Hematopoietic multipotent progenitor cell treated with erythropoietin and hydrocortisone succinate and interleukin-3 and kit ligand, for 15 days (in vitro differentiated cells): ENCODE results near the gene RAB3IP.

Source experiments
- DNase-seq: peaks from one replicate; pipeline ENCODE4 v3.0.0-alpha.2; 2015; ENCODE audit warnings: low spot score

Gene RAB3IP, protein sequence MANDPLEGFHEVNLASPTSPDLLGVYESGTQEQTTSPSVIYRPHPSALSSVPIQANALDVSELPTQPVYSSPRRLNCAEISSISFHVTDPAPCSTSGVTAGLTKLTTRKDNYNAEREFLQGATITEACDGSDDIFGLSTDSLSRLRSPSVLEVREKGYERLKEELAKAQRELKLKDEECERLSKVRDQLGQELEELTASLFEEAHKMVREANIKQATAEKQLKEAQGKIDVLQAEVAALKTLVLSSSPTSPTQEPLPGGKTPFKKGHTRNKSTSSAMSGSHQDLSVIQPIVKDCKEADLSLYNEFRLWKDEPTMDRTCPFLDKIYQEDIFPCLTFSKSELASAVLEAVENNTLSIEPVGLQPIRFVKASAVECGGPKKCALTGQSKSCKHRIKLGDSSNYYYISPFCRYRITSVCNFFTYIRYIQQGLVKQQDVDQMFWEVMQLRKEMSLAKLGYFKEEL

GRCh38 chr12:69738351-69739286 lies at the start of gene RAB3IP:
RAB3IP (plus strand) TSS chr12:69738860; CDS start chr12:69755409, 16,549 bp downstream.
- DNase-seq = peak; percentile 87

GRCh38 chr12:69689638-69690037 lies 49.0 kb upstream of the RAB3IP start:
- DNase-seq = no peak

- no peak for DNase-seq
Measured at GRCh38 chr12:69694123-69694522, 44.5 kb upstream of the RAB3IP start.

DNA sequence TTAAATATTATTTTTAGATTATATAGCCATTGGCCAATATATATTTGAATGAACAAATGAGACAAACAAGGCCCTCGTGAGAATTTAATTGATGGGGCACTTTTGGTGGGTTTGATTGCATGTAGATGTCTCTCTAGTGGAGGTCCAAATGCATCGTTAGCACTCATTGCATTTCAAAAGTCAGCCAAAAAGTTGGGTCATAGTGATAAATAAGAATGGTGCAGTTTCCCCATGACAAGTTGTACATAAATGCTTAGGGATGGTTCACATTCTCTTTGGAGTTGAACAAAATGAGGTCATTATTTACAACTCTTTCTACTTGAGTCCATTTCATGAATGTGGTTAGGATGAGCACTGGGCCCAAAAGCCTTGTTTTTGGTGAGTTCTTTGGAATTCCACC lies 40.6 kb upstream of the RAB3IP start:
- DNase-seq = no peak

DNA sequence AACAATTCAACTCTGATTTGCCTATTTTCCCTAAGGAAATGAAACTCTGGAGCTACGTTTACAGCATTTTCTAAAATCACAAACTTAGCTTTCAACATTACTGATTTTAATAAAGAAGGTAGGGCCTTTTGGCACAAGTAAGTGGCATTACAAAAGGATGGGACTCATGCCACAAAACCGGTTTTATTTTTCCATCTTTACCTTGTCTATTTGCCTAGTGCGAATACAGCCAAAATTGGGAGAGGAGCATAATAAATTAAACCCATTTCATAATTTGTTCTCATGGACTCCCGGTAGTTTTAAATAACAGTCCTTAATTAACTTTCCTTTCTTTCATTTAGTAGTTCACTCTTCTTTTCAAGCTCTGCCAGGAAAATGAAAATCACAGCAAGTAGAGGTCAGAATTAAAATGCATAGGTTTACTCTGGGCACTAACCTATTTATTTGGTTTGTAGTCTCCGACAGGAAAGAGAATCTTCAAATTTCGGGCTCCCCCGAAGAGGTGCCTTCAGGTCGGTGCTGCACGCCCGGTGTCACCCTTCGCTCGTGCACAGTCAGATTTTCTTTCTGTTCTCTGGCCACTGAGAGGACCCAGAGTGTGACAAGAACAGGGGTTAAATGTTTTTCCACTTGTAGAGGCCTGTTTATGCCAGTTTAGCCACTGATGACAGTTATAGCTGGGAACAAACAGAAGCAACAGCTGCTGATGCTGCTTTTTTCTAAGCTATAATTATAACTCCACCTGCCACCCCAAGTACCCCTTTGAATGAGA lies 39.7 kb upstream of the RAB3IP start, which contains the start of gene BEST3:
Gene BEST3 (minus strand): TSS at position 535 of the 772 bp plus-strand sequence. CDS start 1,505 bp downstream, outside the sequence.
- DNase-seq = no peak

DNA sequence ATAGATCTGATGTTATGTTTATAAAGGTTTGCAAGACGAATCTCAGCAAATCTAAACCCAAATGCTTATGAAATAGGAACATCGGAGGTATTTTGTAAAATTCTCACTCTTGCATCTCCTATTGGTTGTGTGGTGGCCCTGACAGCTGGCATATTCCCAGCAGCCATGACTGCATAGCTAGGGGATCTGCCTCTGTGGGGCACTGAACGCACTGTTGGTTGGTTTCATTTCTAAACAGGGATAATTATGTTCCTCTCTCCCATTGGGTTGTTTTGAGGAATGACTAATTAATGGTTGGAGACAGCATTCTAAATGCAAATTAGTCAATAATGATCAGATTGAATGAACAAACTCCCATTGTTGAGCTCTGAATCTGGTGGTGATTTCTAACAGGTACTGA lies 36.8 kb upstream of the RAB3IP start:
- DNase-seq = no peak

DNA sequence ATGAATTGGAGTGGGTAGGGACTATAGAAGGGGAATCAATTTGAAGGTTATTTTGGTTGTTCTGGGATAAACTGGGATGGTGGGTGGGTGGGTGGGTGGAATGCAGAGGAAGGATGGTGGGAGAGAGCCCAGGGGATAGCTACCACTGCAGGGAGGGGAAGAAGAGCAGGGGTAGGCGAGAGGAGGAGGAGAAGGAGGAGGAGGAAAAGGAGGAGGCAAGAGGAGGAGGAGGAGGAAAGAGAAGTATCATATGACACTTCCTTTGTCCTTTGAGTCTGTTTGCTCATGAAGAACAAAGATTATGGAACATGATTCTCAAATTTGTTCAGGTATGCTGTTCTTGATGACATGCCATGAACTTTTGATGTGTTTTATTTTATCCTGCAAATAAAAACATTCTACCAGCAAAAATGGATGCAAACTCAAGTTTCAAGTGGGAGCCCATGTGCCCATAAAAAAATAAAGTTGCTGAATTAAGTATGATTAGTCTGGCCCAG lies 35.5 kb upstream of the RAB3IP start:
- no peak for DNase-seq

DNA sequence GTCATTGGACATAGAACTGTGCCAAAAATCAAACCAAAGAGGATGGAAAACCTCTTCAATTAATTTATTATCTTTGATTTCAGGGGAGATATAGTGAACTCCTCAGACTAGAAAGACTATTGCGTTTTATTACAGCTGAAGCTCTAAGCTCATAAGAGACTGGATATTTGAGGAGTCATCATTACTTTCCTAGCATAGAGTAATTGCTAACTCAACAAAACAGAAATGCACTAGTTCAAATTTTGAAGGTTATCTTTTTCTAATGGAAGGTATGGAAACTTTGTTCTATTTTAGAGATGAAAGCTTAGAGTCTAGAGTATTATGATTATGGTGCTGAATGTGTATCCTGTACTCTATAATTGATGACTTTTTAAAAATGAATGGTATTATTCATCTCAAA lies 34.3 kb upstream of the RAB3IP start:
- DNase-seq = no peak

DNA sequence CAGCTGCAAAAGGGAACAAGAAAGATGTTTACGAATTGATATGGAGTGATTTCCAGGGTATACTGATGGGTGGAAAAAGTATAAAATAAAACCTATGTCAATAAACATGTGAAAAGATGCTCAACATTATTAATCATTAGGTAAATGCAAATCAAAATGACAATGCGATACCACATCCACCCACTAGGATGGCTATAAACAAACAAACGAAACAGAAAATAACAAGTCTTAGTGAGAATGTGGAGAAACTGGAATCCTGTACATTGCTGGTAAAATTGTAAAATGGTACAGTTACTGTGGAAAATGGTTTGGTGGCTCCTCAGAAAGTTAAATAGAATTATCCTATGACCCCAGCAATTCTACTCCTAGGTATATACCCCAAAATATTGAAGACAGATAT lies 30.0 kb upstream of the RAB3IP start:
- no peak for DNase-seq

DNA sequence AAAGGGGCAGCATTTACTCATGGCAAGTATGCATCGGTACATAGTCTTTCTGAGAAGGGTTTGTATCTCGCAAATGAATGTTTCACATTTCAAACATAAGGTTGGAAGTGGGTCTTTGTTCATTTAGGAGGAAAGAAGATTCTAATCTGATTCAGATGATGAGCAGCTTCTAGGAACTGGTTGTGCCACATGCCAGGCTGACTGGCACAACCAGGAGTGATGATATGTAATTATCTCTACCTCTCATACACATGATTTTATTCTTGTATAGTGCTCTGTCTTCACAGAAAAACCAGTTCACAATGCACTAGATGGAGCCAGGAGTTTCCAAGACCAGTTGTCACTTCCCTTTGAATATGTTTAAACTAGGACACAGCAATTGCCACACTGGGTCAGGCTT lies 25.8 kb upstream of the RAB3IP start:
- no peak for DNase-seq

DNA sequence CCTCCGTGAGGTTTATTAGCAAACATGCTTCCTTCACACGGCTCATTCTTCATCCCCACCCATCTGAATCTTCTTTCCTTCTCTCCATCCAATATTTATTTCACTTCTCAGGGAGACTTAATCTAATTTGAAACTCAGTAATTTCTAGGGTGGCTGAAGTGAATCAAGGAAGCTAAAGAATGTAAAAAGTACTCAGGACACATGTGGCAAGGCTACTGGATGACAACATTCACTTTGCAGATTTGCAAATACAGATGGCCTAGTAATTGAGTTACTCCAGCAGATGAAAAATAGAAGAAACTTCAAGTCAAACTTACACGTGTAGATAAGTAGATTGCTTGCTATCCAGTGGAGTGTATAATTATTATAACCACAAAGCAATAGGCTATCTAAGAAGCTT lies 24.1 kb upstream of the RAB3IP start:
- DNase-seq = no peak

- no peak for DNase-seq
Measured at GRCh38 chr12:69719336-69720316, 19.0 kb upstream of the RAB3IP start.

- no peak for DNase-seq
Measured at GRCh38 chr12:69720750-69721149, 17.9 kb upstream of the RAB3IP start.

GRCh38 chr12:69726922-69727321 lies 11.7 kb upstream of the RAB3IP start:
- no peak for DNase-seq

- no peak for DNase-seq
Measured at GRCh38 chr12:69732088-69732487, 6.6 kb upstream of the RAB3IP start.

GRCh38 chr12:69733638-69734037 lies 5.0 kb upstream of the RAB3IP start:
- no peak for DNase-seq

GRCh38 chr12:69739287-69740191 lies 879 bp downstream of the RAB3IP start:
- DNase-seq = peak; percentile 16

GRCh38 chr12:69744109-69744508 lies 5.4 kb downstream of the RAB3IP start:
- no peak for DNase-seq

GRCh38 chr12:69751476-69751875 lies 12.8 kb downstream of the RAB3IP start:
- no peak for DNase-seq
